H9 (cell line): ENCODE data around the gene MT2A. TPM values are rescaled to one million over a fixed set of nuclear protein-coding genes. Genes with fewer than 3 reads are reported as not detected.

ENCODE experiments used
- DNase-seq: peaks from one replicate; pipeline ENCODE4 v3.0.0-alpha.2; 2017
- H2AFZ ChIP-seq: one replicate; pipeline ENCODE4 v1.6.1; 2013; ENCODE audit warnings: mild to moderate bottlenecking, low read length, control low read depth, moderate library complexity
- H2AK5ac ChIP-seq: 2 replicates; pipeline ENCODE4 v1.6.1; 2013; ENCODE audit warnings: low read length, control low read depth, mixed read lengths; ENCODE audit not compliant: insufficient read length
- H2BK120ac ChIP-seq: one replicate; pipeline ENCODE4 v1.6.1; 2013; ENCODE audit warnings: low read depth, mild to moderate bottlenecking, low read length, control low read depth, inconsistent platforms; ENCODE audit not compliant: poor library complexity, severe bottlenecking
- H2BK12ac ChIP-seq: 2 replicates; pipeline ENCODE4 v1.6.1; 2013; ENCODE audit warnings: low read length, control low read depth, mixed read lengths, low read depth; ENCODE audit not compliant: insufficient read length
- H2BK15ac ChIP-seq: 2 replicates; pipeline ENCODE4 v1.6.1; 2013; ENCODE audit warnings: low read depth, low read length, control low read depth
- H2BK20ac ChIP-seq: one replicate; pipeline ENCODE4 v1.6.1; 2013; ENCODE audit warnings: low read depth, mild to moderate bottlenecking, low read length, control low read depth, inconsistent platforms; ENCODE audit not compliant: poor library complexity, severe bottlenecking
- H2BK5ac ChIP-seq: 2 replicates; pipeline ENCODE4 v1.6.1; 2013; ENCODE audit warnings: low read length, control low read depth, mixed read lengths; ENCODE audit not compliant: insufficient read length
- H3K14ac ChIP-seq: 2 replicates; pipeline ENCODE4 v1.6.1; 2013; ENCODE audit warnings: low read length, control low read depth; ENCODE audit not compliant: insufficient read depth
- H3K18ac ChIP-seq: 2 replicates; pipeline ENCODE4 v1.6.1; 2013; ENCODE audit warnings: low read depth, mild to moderate bottlenecking, mixed read lengths, low read length, control low read depth; ENCODE audit not compliant: insufficient read length
- H3K23ac ChIP-seq: 2 replicates; pipeline ENCODE4 v1.6.1; 2013; ENCODE audit warnings: low read length, control low read depth, mixed read lengths, low read depth; ENCODE audit not compliant: insufficient read length
- H3K23me2 ChIP-seq: 2 replicates; pipeline ENCODE4 v1.6.1; 2013; ENCODE audit warnings: low read depth, mild to moderate bottlenecking, mixed read lengths, low read length, control low read depth; ENCODE audit not compliant: insufficient read length, poor library complexity, severe bottlenecking
- H3K27ac ChIP-seq: 2 replicates; pipeline ENCODE4 v1.5.1; 2013; ENCODE audit warnings: low read length, control low read depth, mixed read lengths, low read depth; ENCODE audit not compliant: insufficient read length
- H3K27me3 ChIP-seq: 2 replicates; pipeline ENCODE4 v1.6.1; 2013; ENCODE audit warnings: low read length, control low read depth, inconsistent platforms; ENCODE audit not compliant: insufficient read depth
- H3K4ac ChIP-seq: 2 replicates; pipeline ENCODE4 v1.6.1; 2013; ENCODE audit warnings: low read depth, mild to moderate bottlenecking, control low read depth, inconsistent platforms, low read length, moderate library complexity
- H3K4me1 ChIP-seq: 2 replicates; pipeline ENCODE4 v1.6.1; 2013; ENCODE audit warnings: low read length, control low read depth, inconsistent platforms; ENCODE audit not compliant: insufficient read depth
- H3K4me2 ChIP-seq: 2 replicates; pipeline ENCODE4 v1.6.1; 2013; ENCODE audit warnings: low read length, control low read depth, mixed read lengths; ENCODE audit not compliant: insufficient read length, insufficient read depth
- H3K56ac ChIP-seq: 2 replicates; pipeline ENCODE4 v1.6.1; 2013; ENCODE audit warnings: low read depth, mild to moderate bottlenecking, mixed read lengths, low read length, control low read depth; ENCODE audit not compliant: insufficient read length
- H3K79me1 ChIP-seq: 2 replicates; pipeline ENCODE4 v1.6.1; 2013; ENCODE audit warnings: low read depth, mild to moderate bottlenecking, moderate library complexity, low read length, control low read depth, inconsistent platforms; ENCODE audit not compliant: insufficient read depth, poor library complexity, severe bottlenecking
- H3K79me2 ChIP-seq: 2 replicates; pipeline ENCODE4 v1.6.1; 2013; ENCODE audit warnings: low read length, control low read depth, inconsistent platforms; ENCODE audit not compliant: insufficient read depth
- H3K9ac ChIP-seq: 2 replicates; pipeline ENCODE4 v1.6.1; 2013; ENCODE audit warnings: low read length, control low read depth, mixed read lengths; ENCODE audit not compliant: insufficient read length; ENCODE audit errors: extremely low read depth
- H3K9me3 ChIP-seq: one replicate; pipeline ENCODE4 v1.6.1; 2013; ENCODE audit warnings: low read depth, low read length, inconsistent platforms; ENCODE audit not compliant: control insufficient read depth
- H3T11ph ChIP-seq: one replicate; pipeline ENCODE4 v1.6.1; 2013; ENCODE audit warnings: mild to moderate bottlenecking, low read length, control low read depth, inconsistent platforms
- H4K20me1 ChIP-seq: one replicate; pipeline ENCODE4 v1.6.1; 2013; ENCODE audit not compliant: control insufficient read depth, insufficient read length, insufficient read depth
- H4K5ac ChIP-seq: 2 replicates; pipeline ENCODE4 v1.6.1; 2013; ENCODE audit warnings: low read depth, mild to moderate bottlenecking, mixed read lengths, low read length, control low read depth; ENCODE audit not compliant: insufficient read length
- H4K8ac ChIP-seq: replicated peaks from 2 replicates; pipeline ENCODE4 v1.6.1; 2013; ENCODE audit warnings: low read length, control low read depth, mixed read lengths, low read depth; ENCODE audit not compliant: insufficient read length
- H4K91ac ChIP-seq: 2 replicates; pipeline ENCODE4 v1.6.1; 2013; ENCODE audit warnings: low read depth, mild to moderate bottlenecking, moderate library complexity, mixed read lengths, low read length, control low read depth; ENCODE audit not compliant: insufficient read length
- H3K27ac Mint-ChIP-seq, 3 experiments: 2 replicates in 2 of 3; 3 replicates in 1 of 3; pipeline ENCODE4 v1.8.0; 2020 to 2021; ENCODE audit warnings: mixed read lengths in 3 of 3, mild to moderate bottlenecking in 1 of 3, moderate library complexity in 1 of 3
- H3K27me3 Mint-ChIP-seq: 2 replicates; pipeline ENCODE4 v1.8.0; 2021; ENCODE audit warnings: low read depth, mild to moderate bottlenecking, moderate library complexity, mixed read lengths
- H3K36me3 Mint-ChIP-seq, 3 experiments: 2 replicates in 2 of 3; 3 replicates in 1 of 3; pipeline ENCODE4 v1.8.0; 2020 to 2021; ENCODE audit warnings: low read depth in 3 of 3, mixed read lengths in 3 of 3; ENCODE audit not compliant: insufficient read depth in 1 of 3
- H3K4me1 Mint-ChIP-seq, 2 experiments: 2 replicates each; pipeline ENCODE4 v1.8.0; 2020; ENCODE audit warnings: mixed read lengths in 2 of 2
- H3K4me3 Mint-ChIP-seq, 2 experiments: 2 replicates in 1 of 2; 3 replicates in 1 of 2; pipeline ENCODE4 v1.8.0; 2020 to 2021; ENCODE audit warnings: mild to moderate bottlenecking in 2 of 2, mixed read lengths in 2 of 2, moderate library complexity in 1 of 2
- H3K9me3 Mint-ChIP-seq, 2 experiments: 2 replicates in 1 of 2; 3 replicates in 1 of 2; pipeline ENCODE4 v1.8.0; 2020; ENCODE audit warnings: mild to moderate bottlenecking in 2 of 2, mixed read lengths in 2 of 2, moderate library complexity in 1 of 2
- WGBS: extraction: QIAGEN DNeasy Blood & Tissue Kit; methylation state at CpG from one replicate; pipeline ENCODE4 v1.1.7; 2013; ENCODE audit warnings: missing lambda C conversion rate, low lambda C conversion rate, mixed read lengths; ENCODE audit not compliant: insufficient read length; ENCODE audit errors: extremely low coverage; 5-methylcytosine and 5-hydroxymethylcytosine counted together
- total RNA-seq: library from RNA; stranded (reverse); gene quantifications from 2 replicates; pipeline ENCODE4 v1.2.1, GENCODE V29; 2021
- TF ChIP-seq, protein P1 (sequence below): fragments of 200-600 bp; sonication (generic); conservative IDR thresholded peaks from 3 replicates; pipeline ENCODE4 v1.8.0; 2021; ENCODE audit warnings: antibody characterized with exemption, mild to moderate bottlenecking

MT2A gene
- total RNA-seq, 1 experiment from 2014 or later: 63.1 TPM

- Mint-ChIP-seq H3K27ac (no peak overlapping the region), H3K9me3 (peaks cover 0 to under 1% of the 10 kb centered on the region in 2 experiments; a peak in 1 of 5 replicates), H3K4me1 (peaks cover 21 to 39% of the 10 kb centered on the region in 2 experiments), H3K4me3 (no peak overlapping the region), H3K36me3 (no peaks in the 10 kb centered on the region; a peak in 1 of 7 replicates), H3K27me3 (peaks cover 99% of the 10 kb centered on the region)
- Histone ChIP-seq H4K5ac (no peak overlapping the region), H4K20me1 (no peaks in the 10 kb centered on the region), H3K27ac (no peak overlapping the region), H3K23me2 (peaks cover 6% of the 10 kb centered on the region), H3K27me3 (peaks cover 88% of the 10 kb centered on the region), H3K79me2 (no peaks in the 10 kb centered on the region), H3K4me2 (no peak overlapping the region), H3K4me1 (no peaks in the 10 kb centered on the region), H2AFZ (no peak overlapping the region), H3K9me3 (no peaks in the 10 kb centered on the region), H4K91ac (no peak overlapping the region), H3K79me1 (no peaks in the 10 kb centered on the region), H3K14ac (no peak overlapping the region), H4K8ac (no peak overlapping the region), H3K23ac (no peak overlapping the region), H2BK120ac (no peak overlapping the region), H3T11ph (no peak overlapping the region), H2BK5ac (no peak overlapping the region), H2BK12ac (no peak overlapping the region), H2AK5ac (no peak overlapping the region), H3K18ac (no peak overlapping the region), H3K4ac (no peak overlapping the region), H3K56ac (no peak overlapping the region), H3K9ac (no peak overlapping the region), H2BK15ac (no peak overlapping the region), H2BK20ac (no peak overlapping the region)
- TF ChIP-seq, protein P1, sequence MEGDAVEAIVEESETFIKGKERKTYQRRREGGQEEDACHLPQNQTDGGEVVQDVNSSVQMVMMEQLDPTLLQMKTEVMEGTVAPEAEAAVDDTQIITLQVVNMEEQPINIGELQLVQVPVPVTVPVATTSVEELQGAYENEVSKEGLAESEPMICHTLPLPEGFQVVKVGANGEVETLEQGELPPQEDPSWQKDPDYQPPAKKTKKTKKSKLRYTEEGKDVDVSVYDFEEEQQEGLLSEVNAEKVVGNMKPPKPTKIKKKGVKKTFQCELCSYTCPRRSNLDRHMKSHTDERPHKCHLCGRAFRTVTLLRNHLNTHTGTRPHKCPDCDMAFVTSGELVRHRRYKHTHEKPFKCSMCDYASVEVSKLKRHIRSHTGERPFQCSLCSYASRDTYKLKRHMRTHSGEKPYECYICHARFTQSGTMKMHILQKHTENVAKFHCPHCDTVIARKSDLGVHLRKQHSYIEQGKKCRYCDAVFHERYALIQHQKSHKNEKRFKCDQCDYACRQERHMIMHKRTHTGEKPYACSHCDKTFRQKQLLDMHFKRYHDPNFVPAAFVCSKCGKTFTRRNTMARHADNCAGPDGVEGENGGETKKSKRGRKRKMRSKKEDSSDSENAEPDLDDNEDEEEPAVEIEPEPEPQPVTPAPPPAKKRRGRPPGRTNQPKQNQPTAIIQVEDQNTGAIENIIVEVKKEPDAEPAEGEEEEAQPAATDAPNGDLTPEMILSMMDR: no peak
- WGBS: no CpG with 5 or more reads among the region's 1 CpG
- DNase-seq: no peak
Measured at GRCh38 chr16:56640076-56640475, 31.7 kb downstream of the MT2A start.
